GM12873 (cell line): Measurements from ENCODE around the gene CFAP43.

Experiments used
- CTCF ChIP-seq: IDR thresholded peaks from 2 replicates; pipeline ENCODE4 v1.5.1; 2012; ENCODE audit warnings: low read depth, mild to moderate bottlenecking, moderate library complexity, low read length, control low read depth; ENCODE audit not compliant: insufficient read depth; ENCODE audit errors: missing control alignments

CFAP43 gene

DNA sequence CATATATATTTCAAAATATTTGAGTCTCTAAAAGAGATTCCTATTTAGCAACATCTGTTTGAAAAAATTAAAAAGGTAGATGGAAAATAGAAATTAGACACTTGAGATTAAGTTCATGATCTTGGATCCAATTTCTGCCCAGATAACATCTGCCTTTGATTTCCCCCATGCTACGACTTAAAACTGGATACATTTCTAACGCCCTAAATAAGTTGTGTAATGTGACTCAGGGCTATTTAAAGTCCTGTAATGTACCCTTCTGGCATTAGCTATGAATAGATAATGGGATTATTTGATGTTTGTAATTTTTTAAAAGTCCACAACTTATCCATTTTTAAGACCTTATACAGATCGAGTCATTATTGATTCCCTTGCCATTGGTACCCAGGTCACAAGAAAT lies 23.4 kb downstream of the CFAP43 start:
- TF ChIP-seq CTCF: no peak

GRCh38 chr10:104202231-104202630 lies 29.9 kb downstream of the CFAP43 start:
- no peak for TF ChIP-seq CTCF

- TF ChIP-seq CTCF: no peak
Measured at GRCh38 chr10:104201636-104202035, 30.5 kb downstream of the CFAP43 start.

- TF ChIP-seq CTCF: no peak
Measured at GRCh38 chr10:104199567-104199966, 32.6 kb downstream of the CFAP43 start.

- no peak for TF ChIP-seq CTCF
Measured at GRCh38 chr10:104197364-104197763, 34.8 kb downstream of the CFAP43 start.

DNA sequence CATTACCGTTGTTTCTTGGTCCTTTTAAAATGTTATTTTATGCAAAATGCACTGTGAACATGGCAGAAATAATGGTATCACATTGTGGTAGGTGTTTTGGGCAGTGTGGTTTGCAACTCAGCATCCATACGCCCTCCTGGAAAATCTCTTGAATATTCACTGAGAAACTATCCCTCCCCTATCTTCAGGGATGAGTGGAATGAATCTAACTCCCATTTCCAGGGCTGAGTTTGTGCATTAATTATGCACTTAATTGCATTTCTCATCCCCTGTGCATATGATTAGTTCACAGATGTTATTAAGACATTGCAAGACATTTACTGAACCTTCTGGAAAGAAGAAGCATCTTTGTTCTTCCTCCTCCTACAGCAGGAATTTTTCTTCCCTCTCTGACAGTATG lies 36.5 kb downstream of the CFAP43 start:
- TF ChIP-seq CTCF: no peak

DNA sequence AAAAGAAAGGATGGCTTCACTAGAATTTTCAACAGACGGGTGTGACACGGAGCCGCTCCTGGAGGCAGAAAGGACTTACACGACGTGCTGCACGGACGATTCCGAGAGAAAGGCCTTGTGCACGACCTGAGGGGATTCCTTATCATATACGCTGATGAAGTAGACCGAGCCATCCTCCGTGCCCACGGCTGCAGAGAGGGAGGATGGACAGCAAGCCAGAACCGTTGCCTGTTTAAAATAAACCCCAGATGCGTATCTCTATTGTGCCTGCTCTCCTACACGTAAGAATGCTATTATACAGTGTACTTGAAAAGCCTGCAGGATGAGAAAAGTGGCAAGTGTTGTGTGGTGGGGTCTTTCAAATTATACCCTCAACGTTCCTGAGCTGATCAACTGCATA lies 38.4 kb downstream of the CFAP43 start:
- no peak for TF ChIP-seq CTCF

- no peak for TF ChIP-seq CTCF
Measured at GRCh38 chr10:104190695-104191094, 41.5 kb downstream of the CFAP43 start.
